Measurements from ENCODE around the gene KCNH1.

DNA sequence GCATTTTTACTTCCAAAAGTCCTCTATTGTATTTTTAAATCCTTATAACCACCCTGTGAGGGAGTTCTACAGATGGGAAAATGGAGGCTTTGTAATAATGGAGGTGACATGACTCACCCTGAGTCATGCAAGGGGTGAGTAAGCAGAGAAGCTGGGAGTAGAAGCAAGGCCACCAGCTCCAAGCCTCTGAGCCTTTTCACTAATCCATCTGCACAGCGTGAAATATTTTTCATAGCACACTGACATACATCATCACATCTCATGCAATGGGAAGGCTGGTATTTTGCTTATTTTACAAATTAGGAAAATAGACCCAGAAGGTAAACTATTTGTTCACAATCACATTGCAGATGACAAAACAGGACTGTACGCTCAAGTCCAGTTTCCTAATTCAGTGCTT, 96.9 kb downstream of the KCNH1 start:
- TF ChIP-seq, protein P1, sequence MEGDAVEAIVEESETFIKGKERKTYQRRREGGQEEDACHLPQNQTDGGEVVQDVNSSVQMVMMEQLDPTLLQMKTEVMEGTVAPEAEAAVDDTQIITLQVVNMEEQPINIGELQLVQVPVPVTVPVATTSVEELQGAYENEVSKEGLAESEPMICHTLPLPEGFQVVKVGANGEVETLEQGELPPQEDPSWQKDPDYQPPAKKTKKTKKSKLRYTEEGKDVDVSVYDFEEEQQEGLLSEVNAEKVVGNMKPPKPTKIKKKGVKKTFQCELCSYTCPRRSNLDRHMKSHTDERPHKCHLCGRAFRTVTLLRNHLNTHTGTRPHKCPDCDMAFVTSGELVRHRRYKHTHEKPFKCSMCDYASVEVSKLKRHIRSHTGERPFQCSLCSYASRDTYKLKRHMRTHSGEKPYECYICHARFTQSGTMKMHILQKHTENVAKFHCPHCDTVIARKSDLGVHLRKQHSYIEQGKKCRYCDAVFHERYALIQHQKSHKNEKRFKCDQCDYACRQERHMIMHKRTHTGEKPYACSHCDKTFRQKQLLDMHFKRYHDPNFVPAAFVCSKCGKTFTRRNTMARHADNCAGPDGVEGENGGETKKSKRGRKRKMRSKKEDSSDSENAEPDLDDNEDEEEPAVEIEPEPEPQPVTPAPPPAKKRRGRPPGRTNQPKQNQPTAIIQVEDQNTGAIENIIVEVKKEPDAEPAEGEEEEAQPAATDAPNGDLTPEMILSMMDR (IDR thresholded peaks at IDR 0.05; ENCODE audit: poor library complexity, severe bottlenecking), result no peak
- no peak for TF ChIP-seq EZH2 (IDR thresholded peaks at IDR 0.05; ENCODE audit: borderline replicate concordance, insufficient read depth, low read length, poor library complexity, severe bottlenecking)
- TF ChIP-seq, protein P2, sequence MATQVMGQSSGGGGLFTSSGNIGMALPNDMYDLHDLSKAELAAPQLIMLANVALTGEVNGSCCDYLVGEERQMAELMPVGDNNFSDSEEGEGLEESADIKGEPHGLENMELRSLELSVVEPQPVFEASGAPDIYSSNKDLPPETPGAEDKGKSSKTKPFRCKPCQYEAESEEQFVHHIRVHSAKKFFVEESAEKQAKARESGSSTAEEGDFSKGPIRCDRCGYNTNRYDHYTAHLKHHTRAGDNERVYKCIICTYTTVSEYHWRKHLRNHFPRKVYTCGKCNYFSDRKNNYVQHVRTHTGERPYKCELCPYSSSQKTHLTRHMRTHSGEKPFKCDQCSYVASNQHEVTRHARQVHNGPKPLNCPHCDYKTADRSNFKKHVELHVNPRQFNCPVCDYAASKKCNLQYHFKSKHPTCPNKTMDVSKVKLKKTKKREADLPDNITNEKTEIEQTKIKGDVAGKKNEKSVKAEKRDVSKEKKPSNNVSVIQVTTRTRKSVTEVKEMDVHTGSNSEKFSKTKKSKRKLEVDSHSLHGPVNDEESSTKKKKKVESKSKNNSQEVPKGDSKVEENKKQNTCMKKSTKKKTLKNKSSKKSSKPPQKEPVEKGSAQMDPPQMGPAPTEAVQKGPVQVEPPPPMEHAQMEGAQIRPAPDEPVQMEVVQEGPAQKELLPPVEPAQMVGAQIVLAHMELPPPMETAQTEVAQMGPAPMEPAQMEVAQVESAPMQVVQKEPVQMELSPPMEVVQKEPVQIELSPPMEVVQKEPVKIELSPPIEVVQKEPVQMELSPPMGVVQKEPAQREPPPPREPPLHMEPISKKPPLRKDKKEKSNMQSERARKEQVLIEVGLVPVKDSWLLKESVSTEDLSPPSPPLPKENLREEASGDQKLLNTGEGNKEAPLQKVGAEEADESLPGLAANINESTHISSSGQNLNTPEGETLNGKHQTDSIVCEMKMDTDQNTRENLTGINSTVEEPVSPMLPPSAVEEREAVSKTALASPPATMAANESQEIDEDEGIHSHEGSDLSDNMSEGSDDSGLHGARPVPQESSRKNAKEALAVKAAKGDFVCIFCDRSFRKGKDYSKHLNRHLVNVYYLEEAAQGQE (IDR thresholded peaks at IDR 0.05; ENCODE audit: borderline replicate concordance), result no peak
- TF ChIP-seq RAD21 (conservative IDR thresholded peaks at IDR 0.05), result no peak
- TF ChIP-seq EP300 (conservative IDR thresholded peaks at IDR 0.05; ENCODE audit: poor library complexity, severe bottlenecking), result no peak
- no peak for TF ChIP-seq TAF1 (IDR thresholded peaks at IDR 0.05; ENCODE audit: low read depth)

Measured in neural cell (in vitro differentiated cells).